SK-N-SH (cell line): ENCODE measurements around the gene UBR2. TPM values are rescaled to one million over a fixed set of nuclear protein-coding genes. Genes with fewer than 3 reads are reported as not detected.

Experiments used
- CTCF ChIA-PET: fragments of 300-600, 350-600 bp; formaldehyde crosslinking; extraction: SDS; loops from one replicate; lab custom pipeline; 2021; lab: Yijun Ruan, JAX
- POLR2A ChIA-PET: fragments of 350-600 bp; sonication (Branson Sonifier 250); formaldehyde crosslinking; extraction: SDS; loops from one replicate; lab custom pipeline; 2020; ENCODE audit warnings: antibody characterized with exemption, inconsistent platforms; lab: Yijun Ruan, JAX
- DNase-seq: peaks from one replicate; pipeline ENCODE4 v3.0.0; 2012
- H2AFZ ChIP-seq: fragments of 200-600 bp; sonication (generic); 2 replicates; pipeline ENCODE4 v1.8.1; 2016; ENCODE audit warnings: antibody characterized with exemption, mild to moderate bottlenecking, low read depth
- H3F3A ChIP-seq: fragments of 200-600 bp; sonication (generic); replicated peaks from 2 replicates; pipeline ENCODE3; 2016; ENCODE audit warnings: antibody characterized with exemption, mild to moderate bottlenecking; ENCODE audit not compliant: insufficient read depth
- H3K27ac ChIP-seq, 2 experiments: fragments of 200-500 bp in 1 of 2; fragments of 200-600 bp in 1 of 2; sonication (Bioruptor generic) in 1 of 2; sonication (generic), shearing (Covaris generic) in 1 of 2; 2 replicates each; pipeline versions ENCODE4 v1.5.1 to v1.6.1; 2014 to 2016; ENCODE audit warnings: low read depth in 2 of 2, inconsistent platforms in 1 of 2, low read length in 1 of 2, mild to moderate bottlenecking in 1 of 2, mixed read lengths in 1 of 2
- H3K27me3 ChIP-seq: fragments of 200-600 bp; sonication (generic), shearing (Covaris generic); 2 replicates; pipeline ENCODE4 v1.6.1; 2016; ENCODE audit warnings: mixed run types; ENCODE audit not compliant: insufficient read depth
- H3K36me3 ChIP-seq, 2 experiments: fragments of 200-500 bp in 1 of 2; fragments of 200-600 bp in 1 of 2; sonication (Bioruptor generic) in 1 of 2; sonication (generic) in 1 of 2; replicated peaks in 1 of 2; 2 replicates each; pipeline versions ENCODE3 to v1.5.1; 2014 to 2016; ENCODE audit warnings: low read length in 1 of 2, mild to moderate bottlenecking in 1 of 2; ENCODE audit not compliant: insufficient read depth in 2 of 2, control insufficient read depth in 1 of 2
- H3K4me1 ChIP-seq, 2 experiments: fragments of 200-500 bp in 1 of 2; fragments of 200-600 bp in 1 of 2; sonication (Bioruptor generic) in 1 of 2; sonication (generic), shearing (Covaris generic) in 1 of 2; 2 replicates each; pipeline versions ENCODE4 v1.5.1 to v1.6.1; 2014 to 2016; ENCODE audit warnings: low read depth in 1 of 2, low read length in 1 of 2, mixed run types in 1 of 2; ENCODE audit not compliant: insufficient read depth in 2 of 2, control insufficient read depth in 1 of 2
- H3K4me2 ChIP-seq: fragments of 200-600 bp; sonication (generic), shearing (Covaris generic); 2 replicates; pipeline ENCODE4 v1.6.1; 2017; ENCODE audit warnings: mixed run types
- H3K4me3 ChIP-seq, 2 experiments: fragments of 200-500 bp in 1 of 2; fragments of 200-600 bp in 1 of 2; sonication (Bioruptor generic) in 1 of 2; sonication (generic), shearing (Covaris generic) in 1 of 2; 2 replicates each; pipeline versions ENCODE4 v1.5.1 to v1.8.1; 2014 to 2016; ENCODE audit warnings: low read depth in 2 of 2, inconsistent platforms in 1 of 2, low read length in 1 of 2, mild to moderate bottlenecking in 1 of 2, mixed read lengths in 1 of 2, moderate library complexity in 1 of 2
- H3K79me2 ChIP-seq: fragments of 200-600 bp; sonication (generic); 2 replicates; pipeline ENCODE4 v1.8.1; 2017; ENCODE audit warnings: mild to moderate bottlenecking; ENCODE audit not compliant: insufficient read depth
- H3K9ac ChIP-seq: fragments of 200-600 bp; sonication (generic); 2 replicates; pipeline ENCODE4 v1.6.1; 2017; ENCODE audit warnings: mixed run types
- H3K9me2 ChIP-seq: fragments of 200-600 bp; sonication (generic); 2 replicates; pipeline ENCODE4 v1.6.1; 2017; ENCODE audit warnings: mixed run types
- H3K9me3 ChIP-seq: fragments of 200-600 bp; sonication (generic); 2 replicates; pipeline ENCODE4 v1.6.1; 2017; ENCODE audit warnings: mixed run types, mild to moderate bottlenecking, moderate library complexity
- H4K20me1 ChIP-seq: fragments of 200-600 bp; sonication (generic); 2 replicates; pipeline ENCODE4 v1.6.1; 2017; ENCODE audit warnings: mild to moderate bottlenecking, mixed run types; ENCODE audit not compliant: insufficient read depth
- ELF1 ChIP-seq: IDR thresholded peaks from 2 replicates; pipeline ENCODE4 v1.4.0; 2012
- GABPA ChIP-seq: IDR thresholded peaks from 2 replicates; pipeline ENCODE4 v1.4.0; 2012; ENCODE audit warnings: low read depth, mild to moderate bottlenecking
- MXI1 ChIP-seq: IDR thresholded peaks from 2 replicates; pipeline ENCODE4 v1.6.1; 2012; ENCODE audit warnings: mild to moderate bottlenecking, low read depth, low read length, improper control_type of control experiment
- RXRA ChIP-seq: IDR thresholded peaks from 2 replicates; pipeline ENCODE4 v1.4.0; 2012; ENCODE audit warnings: low read depth, mild to moderate bottlenecking, borderline replicate concordance
- SIN3A ChIP-seq: IDR thresholded peaks from 2 replicates; pipeline ENCODE4 v1.6.1; 2012; ENCODE audit warnings: low read depth, mild to moderate bottlenecking, low read length, moderate library complexity, borderline replicate concordance
- TAF1 ChIP-seq: IDR thresholded peaks from 2 replicates; pipeline ENCODE4 v1.6.1; 2012; ENCODE audit warnings: low read depth, mild to moderate bottlenecking, low read length, moderate library complexity, borderline replicate concordance
- WGBS: methylation state at CpG from one replicate; pipeline ENCODE4 v1.1.6; 2017; ENCODE audit warnings: low lambda C conversion rate; 5-methylcytosine and 5-hydroxymethylcytosine counted together
- polyA plus RNA-seq, 3 experiments: library from polyadenylated mRNA; depleted of rRNA; stranded (reverse); fragments of >200 nt; gene quantifications; 2 replicates each; pipeline ENCODE4 v1.2.3, GENCODE V29; 2012
- TF ChIP-seq, protein P1 (sequence below): fragments of 150-350 bp; IDR thresholded peaks from 2 replicates; pipeline ENCODE4 v1.6.1; 2017; ENCODE audit warnings: antibody characterized with exemption, low read length, low read depth, borderline replicate concordance
- TF ChIP-seq, protein P2 (sequence below): IDR thresholded peaks from 2 replicates; pipeline ENCODE4 v1.4.0; 2012; ENCODE audit warnings: low read depth

UBR2 gene
- polyA plus RNA-seq, 1 of the 3 experiments (the other 2 are of a cell fraction), result 5.2 TPM

DNA sequence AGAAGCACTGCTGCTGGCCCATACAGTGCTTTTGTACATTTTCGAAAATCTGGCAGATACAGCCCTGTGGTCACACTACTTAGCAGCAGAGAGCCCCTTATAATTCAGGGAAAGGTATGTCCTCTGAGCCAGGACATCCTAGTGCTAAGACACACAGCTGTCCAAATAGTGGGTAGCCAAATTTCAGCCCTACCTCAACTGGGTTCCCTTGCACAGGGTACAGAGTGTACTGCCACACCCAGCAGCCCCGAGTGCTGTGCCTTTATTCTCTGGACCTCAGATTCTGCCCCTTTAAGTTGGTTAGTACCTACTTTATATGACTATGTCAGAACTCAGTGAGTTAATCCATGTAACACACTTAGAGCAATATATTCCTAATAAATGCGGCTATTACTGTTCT is 111.0 kb downstream of the UBR2 start:
- POLR2A ChIA-PET, result no interaction called here
- Histone ChIP-seq H3K4me3 (no peak overlapping the region), H3K9me3 (no peaks in the 10 kb centered on the region), H3K4me2 (no peak overlapping the region), H3K36me3 (peaks cover 72 to 80% of the 10 kb centered on the region in 2 experiments), H2AFZ (no peak overlapping the region), H3K27ac (no peak overlapping the region), H3K9ac (no peak overlapping the region), H4K20me1 (no peaks in the 10 kb centered on the region), H3K27me3 (no peaks in the 10 kb centered on the region), H3F3A (no peaks in the 10 kb centered on the region), H3K4me1 (no peaks in the 10 kb centered on the region), H3K79me2 (no peaks in the 10 kb centered on the region), H3K9me2 (no peaks in the 10 kb centered on the region)
- DNase-seq, result no peak
- TF ChIP-seq, protein P1, sequence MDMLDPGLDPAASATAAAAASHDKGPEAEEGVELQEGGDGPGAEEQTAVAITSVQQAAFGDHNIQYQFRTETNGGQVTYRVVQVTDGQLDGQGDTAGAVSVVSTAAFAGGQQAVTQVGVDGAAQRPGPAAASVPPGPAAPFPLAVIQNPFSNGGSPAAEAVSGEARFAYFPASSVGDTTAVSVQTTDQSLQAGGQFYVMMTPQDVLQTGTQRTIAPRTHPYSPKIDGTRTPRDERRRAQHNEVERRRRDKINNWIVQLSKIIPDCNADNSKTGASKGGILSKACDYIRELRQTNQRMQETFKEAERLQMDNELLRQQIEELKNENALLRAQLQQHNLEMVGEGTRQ, result no peak
- WGBS, result 93% methylated on average over 3 of the region's 3 CpGs
- CTCF ChIA-PET, result interaction anchor here (0.7 kb wide), 1 partner anchor 12 kb away, joined by 3 read pairs; no protein-coding TSS in a partner anchor

- Histone ChIP-seq H3K9me3 (no peaks in the 10 kb centered on the region), H3K4me1 (no peaks in the 10 kb centered on the region), H3K27ac (no peak overlapping the region), H3K79me2 (no peaks in the 10 kb centered on the region), H3F3A (no peaks in the 10 kb centered on the region), H3K9ac (no peak overlapping the region), H3K4me2 (no peak overlapping the region), H2AFZ (no peak overlapping the region), H3K4me3 (no peak overlapping the region), H3K9me2 (no peaks in the 10 kb centered on the region), H4K20me1 (no peaks in the 10 kb centered on the region), H3K27me3 (no peaks in the 10 kb centered on the region), H3K36me3 (peaks cover 64 to 89% of the 10 kb centered on the region in 2 experiments)
- ChIA-PET POLR2A (no interaction called here), CTCF (interaction anchor here (0.8 to 1.5 kb wide), 4 partner anchors 18 to 49 kb away, joined by 3 read pairs; no protein-coding TSS in a partner anchor)
- WGBS, result 96% methylated on average over 5 of the region's 5 CpGs
- TF ChIP-seq ELF1 (no peak), RXRA (no peak)
- no peak for DNase-seq
Observed at GRCh38 chr6:42679358-42679757, 115.5 kb downstream of the UBR2 start.

DNA sequence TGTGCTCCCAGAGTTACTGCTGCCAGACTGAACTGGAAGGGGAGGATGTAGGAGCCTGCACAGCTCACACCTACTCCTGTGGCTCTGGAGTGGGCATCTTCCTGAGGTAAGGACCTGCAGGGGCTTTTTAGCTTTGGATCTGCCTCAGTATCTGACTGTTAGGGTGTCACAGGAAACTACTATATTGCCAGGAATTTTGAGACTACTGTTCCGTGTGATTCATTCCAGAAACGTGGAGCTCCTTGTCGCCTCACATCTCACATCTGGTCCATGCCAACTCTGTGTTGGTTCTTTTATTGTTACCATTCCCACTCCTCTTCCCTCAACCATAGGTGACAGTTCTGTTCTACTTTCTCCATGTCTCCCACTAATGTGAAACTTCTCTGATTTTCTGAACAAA is 124.5 kb downstream of the UBR2 start:
- WGBS, result 88% methylated on average over 3 of the region's 3 CpGs
- Histone ChIP-seq H3K27ac (no peak overlapping the region), H4K20me1 (no peaks in the 10 kb centered on the region), H3K36me3 (peaks cover 56 to 68% of the 10 kb centered on the region in 2 experiments), H3K9me2 (no peaks in the 10 kb centered on the region), H3K27me3 (no peaks in the 10 kb centered on the region), H3F3A (peaks cover 25% of the 10 kb centered on the region), H3K4me1 (peaks cover 0 to 8% of the 10 kb centered on the region in 2 experiments), H3K79me2 (no peaks in the 10 kb centered on the region), H3K4me3 (no peak overlapping the region), H3K4me2 (no peak overlapping the region), H2AFZ (no peak overlapping the region), H3K9me3 (no peaks in the 10 kb centered on the region), H3K9ac (no peak overlapping the region)
- DNase-seq, result no peak
- POLR2A ChIA-PET, result no interaction called here
- no peak for TF ChIP-seq MXI1
- TF ChIP-seq, protein P2, sequence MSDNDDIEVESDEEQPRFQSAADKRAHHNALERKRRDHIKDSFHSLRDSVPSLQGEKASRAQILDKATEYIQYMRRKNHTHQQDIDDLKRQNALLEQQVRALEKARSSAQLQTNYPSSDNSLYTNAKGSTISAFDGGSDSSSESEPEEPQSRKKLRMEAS, result no peak
- no peak for TF ChIP-seq SIN3A
- TF ChIP-seq TAF1, result no peak
- no peak for TF ChIP-seq GABPA
- CTCF ChIA-PET, result interaction anchor here (0.9 to 1.6 kb wide), 4 partner anchors 13 to 121 kb away, joined by 3 to 10 read pairs (median 4); no protein-coding TSS in a partner anchor
